Activated CD4-positive, CD25-positive, alpha-beta regulatory T cell treated with anti-CD3 and anti-CD28 coated beads, Interleukin-2, amount 50 U/mL, for 24 hours (primary cell): ENCODE measurements around the gene EEF1A2.

ENCODE experiments used
- ATAC-seq, 2 donors: fragments of 150-1000 bp; cut with Tn5 transposase; one replicate each; pipeline ENCODE4 v1.10.0; 2021; ENCODE audit warnings: mild to moderate bottlenecking in 1 of 2, moderate library complexity in 1 of 2

EEF1A2 gene

GRCh38 chr20:63447320-63447719, 51.6 kb downstream of the EEF1A2 start:
- no peak for ATAC-seq

GRCh38 chr20:63446216-63447024, 52.5 kb downstream of the EEF1A2 start:
- ATAC-seq = no peak

GRCh38 chr20:63445075-63445734, 53.7 kb downstream of the EEF1A2 start:
- ATAC-seq = no peak

GRCh38 chr20:63444548-63444947, 54.3 kb downstream of the EEF1A2 start:
- ATAC-seq = no peak

GRCh38 chr20:63443606-63444395, 55.1 kb downstream of the EEF1A2 start:
- no peak for ATAC-seq

GRCh38 chr20:63442100-63442493, 56.8 kb downstream of the EEF1A2 start:
- peak; percentile 46 to 62 for ATAC-seq

GRCh38 chr20:63441136-63442099, 57.5 kb downstream of the EEF1A2 start:
- peak; percentile 75 to 80 for ATAC-seq

GRCh38 chr20:63440366-63440955, 58.4 kb downstream of the EEF1A2 start:
- ATAC-seq = no peak

GRCh38 chr20:63439866-63440265, 59.0 kb downstream of the EEF1A2 start:
- ATAC-seq = no peak

GRCh38 chr20:63438121-63438520, 60.8 kb downstream of the EEF1A2 start:
- no peak for ATAC-seq
